T-helper 2 cell treated with Interferon-gamma antibody and Interleukin-4, amounts not matched to agents 5 μg/mL and 100 μg/mL, for 36 hours (primary cell): ENCODE results near the gene CXCL17.

ENCODE experiments used
- DNase-seq: peaks from one replicate; pipeline ENCODE4 v3.0.0; 2021; ENCODE audit warnings: low spot score
- H3K27ac Mint-ChIP-seq: one replicate; pipeline ENCODE4 v1.8.0; 2021; ENCODE audit warnings: mild to moderate bottlenecking, mixed read lengths
- H3K27me3 Mint-ChIP-seq: one replicate; pipeline ENCODE4 v1.8.0; 2021; ENCODE audit warnings: low read depth, mixed read lengths
- H3K36me3 Mint-ChIP-seq: one replicate; pipeline ENCODE4 v1.8.0; 2021; ENCODE audit warnings: low read depth, mixed read lengths
- H3K4me1 Mint-ChIP-seq: one replicate; pipeline ENCODE4 v1.8.0; 2021; ENCODE audit warnings: low read depth, mixed read lengths
- H3K4me3 Mint-ChIP-seq: one replicate; pipeline ENCODE4 v1.8.0; 2022; ENCODE audit warnings: mild to moderate bottlenecking, moderate library complexity, mixed read lengths
- H3K9me3 Mint-ChIP-seq: one replicate; pipeline ENCODE4 v1.8.0; 2021; ENCODE audit warnings: mixed read lengths

Gene CXCL17

GRCh38 chr19:42424345-42424707, 18.4 kb downstream of the CXCL17 start:
- Mint-ChIP-seq H3K9me3 (no peaks in the 10 kb centered on the region), H3K27ac (no peak overlapping the region), H3K4me3 (peak overlapping the region; percentile 97), H3K4me1 (peaks cover 32% of the 10 kb centered on the region), H3K27me3 (no peaks in the 10 kb centered on the region), H3K36me3 (peaks cover 4% of the 10 kb centered on the region)
- DNase-seq, result no peak

- Mint-ChIP-seq H3K4me3 (peak overlapping the region; percentile 97), H3K27me3 (no peaks in the 10 kb centered on the region), H3K36me3 (peaks cover 6% of the 10 kb centered on the region), H3K27ac (peak overlapping the region; percentile 90), H3K9me3 (no peaks in the 10 kb centered on the region), H3K4me1 (peaks cover 34% of the 10 kb centered on the region)
- peak; percentile 94 for DNase-seq
Observed at GRCh38 chr19:42423462-42424344, 19.0 kb downstream of the CXCL17 start.

GRCh38 chr19:42422901-42423461, 19.8 kb downstream of the CXCL17 start:
- H3K4me3 Mint-ChIP-seq, result peak overlapping the region; percentile 97

GRCh38 chr19:42422092-42422900, 20.4 kb downstream of the CXCL17 start:
- Mint-ChIP-seq H3K27me3 (no peaks in the 10 kb centered on the region), H3K9me3 (no peaks in the 10 kb centered on the region), H3K27ac (peak overlapping the region; percentile 90), H3K36me3 (peaks cover 7% of the 10 kb centered on the region), H3K4me1 (peaks cover 34% of the 10 kb centered on the region), H3K4me3 (peak overlapping the region; percentile 97)
- DNase-seq, result no peak

More at GRCh38 chr19:42422901-42423461, 19.8 kb downstream of the CXCL17 start:
- peak overlapping the region; percentile 90 for H3K27ac Mint-ChIP-seq
- H3K9me3 Mint-ChIP-seq, result no peaks in the 10 kb centered on the region
- peak; percentile 38 for DNase-seq
- H3K36me3 Mint-ChIP-seq, result peaks cover 7% of the 10 kb centered on the region
- peaks cover 34% of the 10 kb centered on the region for H3K4me1 Mint-ChIP-seq
- H3K27me3 Mint-ChIP-seq, result no peaks in the 10 kb centered on the region

- no peak overlapping the region for H3K27ac Mint-ChIP-seq
- no peaks in the 10 kb centered on the region for H3K27me3 Mint-ChIP-seq
- peaks cover 34% of the 10 kb centered on the region for H3K4me1 Mint-ChIP-seq
- no peaks in the 10 kb centered on the region for H3K9me3 Mint-ChIP-seq
- peaks cover 7% of the 10 kb centered on the region for H3K36me3 Mint-ChIP-seq
- DNase-seq, result no peak
- H3K4me3 Mint-ChIP-seq, result peak overlapping the region; percentile 97
Observed at GRCh38 chr19:42421591-42422031, 21.1 kb downstream of the CXCL17 start.

- Mint-ChIP-seq H3K4me1 (peaks cover 34% of the 10 kb centered on the region), H3K9me3 (no peaks in the 10 kb centered on the region)
Observed at GRCh38 chr19:42421101-42421500, 21.6 kb downstream of the CXCL17 start.

GRCh38 chr19:42420055-42420544, 22.6 kb downstream of the CXCL17 start:
- no peaks in the 10 kb centered on the region for H3K27me3 Mint-ChIP-seq
- peak; percentile 74 for DNase-seq
- peaks cover 34% of the 10 kb centered on the region for H3K4me1 Mint-ChIP-seq
- no peak overlapping the region for H3K27ac Mint-ChIP-seq
- no peaks in the 10 kb centered on the region for H3K9me3 Mint-ChIP-seq
- peaks cover 7% of the 10 kb centered on the region for H3K36me3 Mint-ChIP-seq
- H3K4me3 Mint-ChIP-seq, result no peak overlapping the region

More at GRCh38 chr19:42421101-42421500, 21.6 kb downstream of the CXCL17 start:
- DNase-seq, result no peak
- H3K36me3 Mint-ChIP-seq, result peaks cover 7% of the 10 kb centered on the region
- H3K27ac Mint-ChIP-seq, result peak overlapping the region; percentile 3
- H3K4me3 Mint-ChIP-seq, result no peak overlapping the region
- no peaks in the 10 kb centered on the region for H3K27me3 Mint-ChIP-seq

GRCh38 chr19:42419309-42419708, 23.4 kb downstream of the CXCL17 start:
- DNase-seq, result no peak
- Mint-ChIP-seq H3K36me3 (peaks cover 7% of the 10 kb centered on the region), H3K9me3 (no peaks in the 10 kb centered on the region), H3K27ac (no peak overlapping the region), H3K4me3 (no peak overlapping the region), H3K4me1 (peaks cover 32% of the 10 kb centered on the region), H3K27me3 (no peaks in the 10 kb centered on the region)

GRCh38 chr19:42412661-42413076, 30.1 kb downstream of the CXCL17 start:
- Mint-ChIP-seq H3K4me1 (no peaks in the 10 kb centered on the region), H3K36me3 (peaks cover 9% of the 10 kb centered on the region), H3K27me3 (no peaks in the 10 kb centered on the region), H3K4me3 (no peak overlapping the region), H3K27ac (no peak overlapping the region), H3K9me3 (no peaks in the 10 kb centered on the region)
- no peak for DNase-seq

- no peak for DNase-seq
- no peaks in the 10 kb centered on the region for H3K27me3 Mint-ChIP-seq
- no peak overlapping the region for H3K4me3 Mint-ChIP-seq
- H3K36me3 Mint-ChIP-seq, result peaks cover 9% of the 10 kb centered on the region
- H3K4me1 Mint-ChIP-seq, result no peaks in the 10 kb centered on the region
- no peaks in the 10 kb centered on the region for H3K9me3 Mint-ChIP-seq
- no peak overlapping the region for H3K27ac Mint-ChIP-seq
Observed at GRCh38 chr19:42412227-42412626, 30.5 kb downstream of the CXCL17 start.

- Mint-ChIP-seq H3K36me3 (peaks cover 12% of the 10 kb centered on the region), H3K4me3 (no peak overlapping the region), H3K4me1 (no peaks in the 10 kb centered on the region), H3K27ac (no peak overlapping the region), H3K27me3 (no peaks in the 10 kb centered on the region), H3K9me3 (no peaks in the 10 kb centered on the region)
- DNase-seq, result no peak
Observed at GRCh38 chr19:42411581-42412178, 31.1 kb downstream of the CXCL17 start.

- H3K9me3 Mint-ChIP-seq, result no peaks in the 10 kb centered on the region
- peaks cover 16% of the 10 kb centered on the region for H3K36me3 Mint-ChIP-seq
- no peak overlapping the region for H3K4me3 Mint-ChIP-seq
- no peak for DNase-seq
- H3K27me3 Mint-ChIP-seq, result no peaks in the 10 kb centered on the region
- no peaks in the 10 kb centered on the region for H3K4me1 Mint-ChIP-seq
- H3K27ac Mint-ChIP-seq, result no peak overlapping the region
Observed at GRCh38 chr19:42410371-42410770, 32.4 kb downstream of the CXCL17 start.

- no peaks in the 10 kb centered on the region for H3K9me3 Mint-ChIP-seq
- H3K27ac Mint-ChIP-seq, result no peak overlapping the region
Observed at GRCh38 chr19:42409477-42409876, 33.3 kb downstream of the CXCL17 start.

More at GRCh38 chr19:42409477-42409876, 33.3 kb downstream of the CXCL17 start:
- DNase-seq, result no peak
- Mint-ChIP-seq H3K27me3 (no peaks in the 10 kb centered on the region), H3K4me1 (no peaks in the 10 kb centered on the region), H3K4me3 (no peak overlapping the region), H3K36me3 (peaks cover 17% of the 10 kb centered on the region)
